Measurements from ENCODE around the gene RASA4. TPM values are rescaled to one million over a fixed set of nuclear protein-coding genes. Genes with fewer than 3 reads are reported as not detected.
"Not testable (repeated sequence)": the region's sequence is repeated elsewhere in the genome, so short reads cannot be mapped to it uniquely, and the experiment has no call there.

The RASA4 gene
- total RNA-seq, 2 donors from 2014 or later = 42.8 to 82.3 TPM

DNA sequence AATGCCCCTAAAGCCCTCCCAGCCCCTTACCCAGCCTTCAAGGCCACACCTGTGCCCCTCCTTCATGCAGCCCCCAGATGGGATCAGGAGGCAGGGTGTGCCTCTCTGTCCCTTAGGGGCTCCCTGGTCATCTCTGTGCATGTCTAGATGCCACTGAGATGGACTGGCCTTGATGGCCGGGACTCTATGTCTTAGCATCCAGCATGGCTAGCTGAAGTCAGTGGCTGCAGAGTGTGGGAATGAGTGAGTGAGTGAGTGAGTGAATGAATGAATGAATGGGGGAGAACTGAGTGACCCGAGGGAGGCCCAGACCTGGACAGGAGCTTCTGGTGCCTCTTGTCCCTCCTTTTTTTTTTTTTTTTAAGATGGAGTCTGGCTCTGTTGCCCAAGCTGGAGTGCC lies 84.4 kb downstream of the RASA4 start:
- not testable (repeated sequence) for H3K27me3 ChIP-seq (replicated peaks; ENCODE audit: insufficient read depth); DNase-seq (ENCODE audit: low spot score); H3K36me3 ChIP-seq; H3K4me1 ChIP-seq (ENCODE audit: control insufficient read depth in 1 of 2, low read depth in 2 of 2); H3K27ac ChIP-seq; H3K4me3 ChIP-seq; H3K9me3 ChIP-seq; ATAC-seq (ENCODE audit: insufficient number of reproducible peaks, low FRiP score, low read depth)

DNA sequence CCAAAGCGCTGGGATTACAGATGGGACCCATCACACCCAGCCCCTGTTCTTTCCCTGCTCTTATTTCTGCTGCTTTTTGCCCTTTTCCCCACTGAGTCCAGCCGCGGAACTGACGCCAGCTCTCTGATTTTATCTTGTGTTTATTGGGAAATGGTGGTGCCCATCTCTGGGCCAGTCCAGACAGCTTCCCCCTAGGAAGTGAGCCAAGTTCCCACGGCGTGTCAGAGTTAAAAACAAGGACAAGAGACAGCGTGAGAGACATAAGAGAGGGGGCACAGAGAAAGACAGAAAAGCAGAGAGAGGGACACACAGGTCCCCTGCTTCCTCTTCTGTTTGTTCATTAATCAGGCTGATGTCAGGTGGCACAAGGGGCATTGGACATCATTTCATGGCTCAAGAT lies 85.0 kb downstream of the RASA4 start:
- not testable (repeated sequence) for H3K27ac ChIP-seq; ATAC-seq (ENCODE audit: insufficient number of reproducible peaks, low FRiP score, low read depth); H3K4me1 ChIP-seq (ENCODE audit: control insufficient read depth in 1 of 2, low read depth in 2 of 2); DNase-seq (ENCODE audit: low spot score); H3K4me3 ChIP-seq; H3K9me3 ChIP-seq; H3K27me3 ChIP-seq (replicated peaks; ENCODE audit: insufficient read depth); H3K36me3 ChIP-seq

DNA sequence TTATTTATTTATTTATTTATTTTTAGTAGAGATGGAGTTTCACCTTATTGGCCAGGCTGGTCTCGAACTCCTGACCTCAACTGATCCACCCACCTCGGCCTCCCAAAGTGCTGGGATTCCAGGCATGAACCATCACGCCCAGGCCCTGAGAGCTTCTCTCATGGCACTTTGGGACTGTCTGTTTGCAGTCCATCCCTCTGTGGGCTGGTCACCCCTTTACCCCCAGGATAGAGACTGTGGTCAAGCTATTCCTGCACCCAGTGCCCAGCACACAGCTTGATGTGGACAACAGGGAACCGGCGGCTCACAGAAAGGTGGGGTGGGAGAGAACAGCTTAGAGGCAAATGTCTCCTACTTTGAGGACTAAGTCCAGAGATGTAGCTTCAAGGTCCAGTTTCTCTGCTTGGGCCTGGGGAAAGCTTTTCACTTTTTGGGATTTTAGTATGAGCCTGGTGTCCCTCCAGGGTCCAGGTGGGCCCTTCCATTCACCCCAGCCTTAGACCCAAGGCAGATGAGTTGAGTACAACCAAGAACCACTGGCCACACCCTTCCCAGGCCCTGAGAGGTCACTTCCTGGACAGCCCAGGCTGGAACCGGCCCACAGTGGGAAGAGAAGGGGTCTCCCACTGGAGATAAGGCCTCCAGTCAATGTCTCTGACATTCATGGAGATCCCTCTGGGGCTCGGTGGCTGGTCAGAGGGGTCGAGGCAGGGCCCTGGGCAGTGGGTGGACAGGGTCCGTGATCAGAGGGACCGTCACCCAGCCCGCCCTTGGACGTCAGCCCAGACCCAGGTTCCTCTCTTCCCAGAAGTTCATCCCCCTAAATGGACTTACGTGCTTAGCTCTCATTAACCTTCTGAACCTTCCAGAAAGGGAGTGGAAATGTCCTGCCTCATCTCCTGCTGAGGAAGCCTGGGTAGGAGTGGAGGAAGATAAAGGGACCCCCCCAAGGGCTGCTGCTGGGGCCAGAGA lies 88.4 kb downstream of the RASA4 start:
- H3K36me3 ChIP-seq; H3K27ac ChIP-seq; ATAC-seq (ENCODE audit: insufficient number of reproducible peaks, low FRiP score, low read depth); H3K4me1 ChIP-seq (ENCODE audit: control insufficient read depth in 1 of 2, low read depth in 2 of 2); H3K27me3 ChIP-seq (replicated peaks; ENCODE audit: insufficient read depth); H3K4me3 ChIP-seq; H3K9me3 ChIP-seq; DNase-seq (ENCODE audit: low spot score): not testable (repeated sequence)

DNA sequence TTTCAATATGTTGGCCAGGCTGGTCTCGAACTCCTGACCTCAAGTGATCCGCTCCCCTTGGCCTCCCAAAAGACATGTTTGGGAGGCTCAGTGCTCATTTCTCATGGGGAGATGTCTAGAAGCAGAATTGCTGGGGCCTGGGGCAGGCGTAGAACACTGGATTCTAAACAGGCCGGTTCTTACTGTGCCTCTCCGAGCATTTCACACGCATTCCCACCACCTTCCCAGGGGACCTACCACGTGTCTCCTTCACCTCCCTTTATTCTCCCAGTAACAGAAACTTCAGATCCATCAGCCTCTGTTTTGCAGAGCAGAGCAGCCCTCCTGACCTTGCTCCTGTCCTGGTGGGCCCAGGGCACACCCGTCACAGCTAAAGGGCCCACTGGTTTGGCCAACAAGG lies 89.4 kb downstream of the RASA4 start:
- H3K27ac ChIP-seq; DNase-seq (ENCODE audit: low spot score); H3K4me1 ChIP-seq (ENCODE audit: control insufficient read depth in 1 of 2, low read depth in 2 of 2); ATAC-seq (ENCODE audit: insufficient number of reproducible peaks, low FRiP score, low read depth); H3K36me3 ChIP-seq; H3K9me3 ChIP-seq; H3K27me3 ChIP-seq (replicated peaks; ENCODE audit: insufficient read depth); H3K4me3 ChIP-seq: not testable (repeated sequence)

DNA sequence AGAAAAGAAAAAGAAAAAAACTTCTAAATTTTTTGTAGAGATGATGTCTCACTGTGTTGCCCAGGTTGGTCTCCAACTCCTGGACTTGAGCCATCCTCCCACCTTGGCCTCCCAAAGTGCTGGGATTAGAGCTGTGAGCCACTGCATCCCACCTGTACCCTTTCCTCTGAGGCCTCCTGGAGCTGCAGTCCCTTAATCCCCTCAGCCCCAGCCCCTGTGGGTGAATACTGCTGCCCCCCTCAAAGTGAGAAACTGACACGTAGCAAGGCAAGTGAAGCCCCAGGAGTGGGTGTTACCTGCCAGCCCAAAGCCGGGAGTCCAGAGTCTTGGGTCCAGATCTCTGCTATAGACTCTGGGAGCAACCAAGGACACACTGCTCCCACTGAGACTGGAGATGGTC lies 91.8 kb downstream of the RASA4 start:
- not testable (repeated sequence) for ATAC-seq (ENCODE audit: insufficient number of reproducible peaks, low FRiP score, low read depth); DNase-seq (ENCODE audit: low spot score)

More for the DNA sequence above, 91.8 kb downstream of the RASA4 start:
- not testable (repeated sequence) for H3K27me3 ChIP-seq (replicated peaks; ENCODE audit: insufficient read depth); H3K4me3 ChIP-seq; H3K36me3 ChIP-seq; H3K27ac ChIP-seq; H3K4me1 ChIP-seq (ENCODE audit: control insufficient read depth in 1 of 2, low read depth in 2 of 2); H3K9me3 ChIP-seq

Other genes starting within 250 kb of the RASA4 start
- gene PRKRIP1, start 220.4 kb downstream of the RASA4 start, total RNA-seq = 10 to 100 TPM; 47.0 to 80.4 TPM
- 10 to 100 TPM; 33.4 to 37.6 TPM for gene ORAI2, start 183.2 kb downstream of the RASA4 start, total RNA-seq
- 10 to 100 TPM; 15.9 to 29.6 TPM for gene ALKBH4, start 151.9 kb downstream of the RASA4 start, total RNA-seq
- gene LRWD1, start 151.8 kb downstream of the RASA4 start, total RNA-seq = 10 to 100 TPM in 1 of 2 donors, 1 to 10 TPM in 1; 7.9 to 10.9 TPM
- gene POLR2J, start 137.8 kb downstream of the RASA4 start, total RNA-seq = 10 to 100 TPM; 10.7 to 22.9 TPM
- 10 to 100 TPM in 1 of 2 donors, 1 to 10 TPM in 1; 8.5 to 21.9 TPM for gene RASA4B, start 99.0 kb downstream of the RASA4 start, total RNA-seq
- gene UPK3BL2, start 73.1 kb downstream of the RASA4 start, total RNA-seq = 10 to 100 TPM; 10.8 to 14.7 TPM
- gene SPDYE2, start 65.5 kb downstream of the RASA4 start, total RNA-seq = not detected
- 10 to 100 TPM; 36.3 to 68.0 TPM for gene POLR2J3, start 44.2 kb downstream of the RASA4 start, total RNA-seq
- gene UPK3BL1, start 26.0 kb upstream of the RASA4 start, total RNA-seq = 10 to 100 TPM; 39.0 to 45.2 TPM
- not detected for gene SPDYE2B, start 33.6 kb upstream of the RASA4 start, total RNA-seq
- 10 to 100 TPM in 1 of 2 donors, 1 to 10 TPM in 1; 3.4 to 14.3 TPM for gene POLR2J2, start 54.9 kb upstream of the RASA4 start, total RNA-seq
- gene FAM185A, start 132.2 kb upstream of the RASA4 start, total RNA-seq = 10 to 100 TPM; 19.0 to 22.4 TPM

Data from thoracic aorta (tissue), 2 donors.